CD8-positive, alpha-beta memory T cell (primary cell): ENCODE results near the gene RFFL. TPM values are rescaled to one million over a fixed set of nuclear protein-coding genes. Genes with fewer than 3 reads are reported as not detected.
"Not testable (repeated sequence)": the region's sequence is repeated elsewhere in the genome, so short reads cannot be mapped to it uniquely, and the experiment has no call there.

Experiments
- CTCF ChIA-PET: fragments of 350-600 bp; sonication (Branson Sonifier 250); formaldehyde crosslinking; loops from one replicate; lab custom pipeline; 2021; ENCODE audit warnings: antibody characterized with exemption; lab: Charles Lee
- POLR2A ChIA-PET: fragments of 350-600 bp; sonication (Branson Sonifier 250); formaldehyde crosslinking; loops from one replicate; lab custom pipeline; 2021; ENCODE audit warnings: antibody characterized with exemption; lab: Charles Lee
- DNase-seq, 5 donors: peaks; one replicate each; pipeline versions ENCODE4 v3.0.0 to v3.0.0-alpha.2; 2020 to 2022; ENCODE audit warnings: mixed read lengths in 1 of 5
- H3K27ac ChIP-seq: one replicate; pipeline ENCODE4 v1.7.0; 2013; ENCODE audit warnings: low read depth, mild to moderate bottlenecking, low read length, moderate library complexity
- H3K27me3 ChIP-seq: 2 replicates; pipeline ENCODE4 v1.7.0; 2013; ENCODE audit warnings: low read length, mild to moderate bottlenecking; ENCODE audit not compliant: insufficient read depth, poor library complexity, severe bottlenecking
- H3K36me3 ChIP-seq: 2 replicates; pipeline ENCODE4 v1.7.0; 2013; ENCODE audit warnings: mild to moderate bottlenecking, low read length, moderate library complexity; ENCODE audit not compliant: insufficient read depth
- H3K4me1 ChIP-seq: 2 replicates; pipeline ENCODE4 v1.7.0; 2013; ENCODE audit warnings: mild to moderate bottlenecking, low read length, moderate library complexity; ENCODE audit not compliant: insufficient read depth
- H3K4me3 ChIP-seq: 2 replicates; pipeline ENCODE4 v1.7.0; 2013; ENCODE audit warnings: mild to moderate bottlenecking, low read length
- H3K9me3 ChIP-seq: 2 replicates; pipeline ENCODE4 v1.7.0; 2013; ENCODE audit warnings: mild to moderate bottlenecking, low read length
- H3K27ac Mint-ChIP-seq, 8 donors: one replicate each; pipeline ENCODE4 v1.8.0; 2020 to 2021; ENCODE audit warnings: mixed read lengths in 8 of 8, mild to moderate bottlenecking in 6 of 8, inconsistent platforms in 3 of 8, moderate library complexity in 3 of 8
- H3K27me3 Mint-ChIP-seq, 2 donors: one replicate each; pipeline ENCODE4 v1.8.0; 2020 to 2021; ENCODE audit warnings: mixed read lengths in 2 of 2, mild to moderate bottlenecking in 1 of 2, moderate library complexity in 1 of 2
- H3K36me3 Mint-ChIP-seq, 3 donors: one replicate each; pipeline ENCODE4 v1.8.0; 2020 to 2021; ENCODE audit warnings: mixed read lengths in 3 of 3, inconsistent platforms in 1 of 3, mild to moderate bottlenecking in 1 of 3
- H3K4me1 Mint-ChIP-seq, 3 donors: one replicate each; pipeline ENCODE4 v1.8.0; 2020 to 2021; ENCODE audit warnings: mixed read lengths in 3 of 3, inconsistent platforms in 1 of 3, mild to moderate bottlenecking in 1 of 3
- H3K4me3 Mint-ChIP-seq, 7 donors: one replicate each; pipeline ENCODE4 v1.8.0; 2020 to 2021; ENCODE audit warnings: mixed read lengths in 7 of 7, mild to moderate bottlenecking in 6 of 7, moderate library complexity in 4 of 7, inconsistent platforms in 2 of 7
- H3K9me3 Mint-ChIP-seq, 5 donors: one replicate each; pipeline ENCODE4 v1.8.0; 2020 to 2022; ENCODE audit warnings: mixed read lengths in 5 of 5, mild to moderate bottlenecking in 3 of 5, moderate library complexity in 2 of 5, inconsistent platforms in 1 of 5
- polyA plus RNA-seq: library from polyadenylated mRNA; unstranded; fragments of 300-500 nt; fragmentation: Illumina TruSeq; gene quantifications from one replicate; pipeline ENCODE4 v1.2.3, GENCODE V29; 2021
- total RNA-seq, 2 experiments: library from RNA; stranded (reverse); gene quantifications; one replicate each; pipeline ENCODE4 v1.2.3, GENCODE V29; 2021

RFFL gene
- total and polyA plus RNA-seq, 3 experiments from 2014 or later: 30.2 to 43.6 (median 33.1) TPM

DNA sequence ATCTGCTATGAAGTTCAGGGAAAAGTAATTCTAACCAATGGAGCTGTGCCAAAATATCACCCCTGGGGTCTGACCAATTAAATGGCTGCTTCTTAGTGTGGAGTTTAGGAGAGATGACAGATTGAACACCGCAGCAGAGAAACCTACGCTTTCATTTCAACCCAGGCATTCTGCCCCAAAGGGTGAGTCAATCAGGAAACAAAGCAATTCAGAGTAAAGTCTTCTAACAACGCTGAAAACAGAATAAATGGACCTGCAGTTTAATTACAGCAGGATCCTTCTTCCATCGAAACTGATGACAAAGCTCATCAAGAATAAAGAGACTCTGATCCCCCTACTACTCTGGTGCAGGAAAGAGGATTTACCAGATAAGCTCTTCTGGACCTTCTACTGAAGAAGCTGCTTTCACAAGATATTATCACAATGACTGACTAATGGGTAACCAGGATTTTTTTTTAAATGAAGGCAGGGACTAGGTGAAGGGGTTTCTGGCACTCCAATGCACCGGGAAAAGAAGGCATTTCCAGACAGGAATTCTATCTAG lies 16.7 kb downstream of the RFFL start:
- Mint-ChIP-seq H3K36me3 (peaks cover 0 to 11% (median 4%) of the 10 kb centered on the region in 3 donors), H3K27ac (peak overlapping the region; percentile 92 to 99 (median 94)), H3K9me3 (no peaks in the 10 kb centered on the region), H3K4me1 (peaks cover 63 to 87% (median 76%) of the 10 kb centered on the region in 3 donors), H3K27me3 (no peaks in the 10 kb centered on the region), H3K4me3 (peak overlapping the region; percentile 64 to 92 (median 84))
- H3K4me1 ChIP-seq: peaks cover 87% of the 10 kb centered on the region
- peak overlapping the region; percentile 60 for H3K27ac ChIP-seq
- POLR2A ChIA-PET: interaction anchor here (0.6 to 2.5 kb wide), 6 partner anchors 17 to 66 kb away, joined by 3 to 10 read pairs (median 4); partner anchors contain the start of genes LIG3 and RFFL
- peak; percentile 17 to 77 (median 67) for DNase-seq
- no peaks in the 10 kb centered on the region for H3K36me3 ChIP-seq
- H3K9me3 ChIP-seq: no peaks in the 10 kb centered on the region
- CTCF ChIA-PET: interaction anchor here (0.8 to 3.3 kb wide), 5 partner anchors 12 to 700 kb away, joined by 3 to 17 read pairs (median 7); partner anchors contain the start of gene RFFL
- peak overlapping the region; percentile 57 for H3K4me3 ChIP-seq
- no peaks in the 10 kb centered on the region for H3K27me3 ChIP-seq

DNA sequence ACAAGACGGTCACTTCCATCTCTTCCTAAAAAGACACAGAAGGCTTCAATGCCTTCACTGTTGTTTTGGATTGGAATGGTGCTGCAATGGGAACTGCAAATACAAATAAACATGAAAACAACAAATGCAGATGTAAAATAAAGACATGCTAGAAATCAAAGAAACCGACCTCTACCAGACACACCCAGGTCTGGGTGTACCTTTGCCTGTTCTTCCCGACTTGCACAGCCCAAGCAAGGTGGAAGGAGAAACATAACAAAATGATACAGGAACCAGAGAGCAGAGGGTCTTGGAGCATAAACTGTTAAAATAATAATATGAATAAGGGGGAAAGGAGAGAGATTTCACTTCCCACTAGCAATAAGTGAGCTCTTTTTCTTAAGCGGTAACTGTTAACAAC lies 17.3 kb downstream of the RFFL start:
- no peak for DNase-seq
- Histone ChIP-seq H3K4me3 (peak overlapping the region; percentile 57), H3K27ac (peak overlapping the region; percentile 60), H3K4me1 (peaks cover 81% of the 10 kb centered on the region), H3K36me3 (no peaks in the 10 kb centered on the region), H3K27me3 (no peaks in the 10 kb centered on the region), H3K9me3 (no peaks in the 10 kb centered on the region)
- Mint-ChIP-seq H3K27ac (peak overlapping the region; percentile 92 to 99 (median 94)), H3K27me3 (no peaks in the 10 kb centered on the region), H3K4me1 (peaks cover 57 to 87% (median 76%) of the 10 kb centered on the region in 3 donors), H3K4me3 (peak overlapping the region; percentile 64 to 92 (median 84)), H3K36me3 (peaks cover 0 to 11% (median 4%) of the 10 kb centered on the region in 3 donors), H3K9me3 (no peaks in the 10 kb centered on the region)
- POLR2A ChIA-PET: interaction anchor here (1.2 to 2.5 kb wide), 5 partner anchors 18 to 65 kb away, joined by 3 to 10 read pairs (median 6); partner anchors contain the start of genes LIG3 and RFFL
- CTCF ChIA-PET: interaction anchor here (0.8 to 3.3 kb wide), 5 partner anchors 11 to 701 kb away, joined by 3 to 17 read pairs (median 7); partner anchors contain the start of gene RFFL

DNA sequence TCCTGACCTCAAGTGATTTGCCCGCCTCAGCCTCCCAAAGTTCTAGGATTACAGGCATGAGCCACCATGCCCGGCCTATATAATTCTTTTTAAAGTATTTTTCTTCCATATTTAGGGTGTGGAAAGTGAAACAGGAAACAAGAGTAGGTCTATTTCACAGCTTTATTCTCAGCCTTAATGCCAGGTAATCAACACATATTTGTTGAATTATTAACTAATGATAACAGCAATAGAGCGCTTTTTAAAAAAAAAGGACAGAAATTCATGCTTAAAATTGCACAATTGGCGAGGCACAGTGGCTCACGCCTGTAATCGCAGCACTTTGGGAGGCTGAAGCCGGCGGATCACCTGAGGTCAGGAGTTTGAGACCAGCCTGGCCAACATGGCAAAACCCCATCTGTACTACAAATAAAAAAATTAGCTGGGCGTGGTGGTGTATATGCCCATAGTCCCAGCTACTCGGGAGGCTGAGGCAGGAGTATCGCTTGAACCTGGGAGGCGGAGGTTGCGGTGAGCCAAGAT lies 18.0 kb downstream of the RFFL start:
- Histone ChIP-seq H3K4me1 (peaks cover 74% of the 10 kb centered on the region), H3K4me3 (peak overlapping the region; percentile 19)
- peak overlapping the region; percentile 92 to 99 (median 94) for H3K27ac Mint-ChIP-seq
- not testable (repeated sequence) for H3K27me3 Mint-ChIP-seq, H3K36me3 ChIP-seq, H3K9me3 ChIP-seq, H3K27me3 ChIP-seq, DNase-seq, H3K9me3 Mint-ChIP-seq, H3K27ac ChIP-seq
- peak overlapping the region; percentile 64 to 92 (median 84) for H3K4me3 Mint-ChIP-seq
- H3K4me1 Mint-ChIP-seq: peaks cover 56 to 88% (median 78%) of the 10 kb centered on the region in 3 donors
- peaks cover 0 to 12% (median 4%) of the 10 kb centered on the region in 3 donors for H3K36me3 Mint-ChIP-seq
- ChIA-PET POLR2A (interaction anchor here (0.6 to 2.5 kb wide), 2 partner anchors 18 to 42 kb away, joined by 3 to 10 read pairs; partner anchors contain the start of gene RFFL), CTCF (interaction anchor here (1.0 to 3.3 kb wide), 3 partner anchors 10 to 22 kb away, joined by 3 to 17 read pairs (median 7); partner anchors contain the start of gene RFFL)

- H3K4me3 ChIP-seq: no peak overlapping the region
- no peaks in the 10 kb centered on the region for H3K27me3 ChIP-seq
- no peaks in the 10 kb centered on the region for H3K36me3 ChIP-seq
- H3K27ac ChIP-seq: no peak overlapping the region
- peak overlapping the region; percentile 90 to 99 (median 94) for H3K27ac Mint-ChIP-seq
- no peaks in the 10 kb centered on the region for H3K9me3 Mint-ChIP-seq
- POLR2A ChIA-PET: no interaction called here
- H3K4me1 Mint-ChIP-seq: peaks cover 55 to 82% (median 74%) of the 10 kb centered on the region in 3 donors
- H3K27me3 Mint-ChIP-seq: no peaks in the 10 kb centered on the region
- H3K4me3 Mint-ChIP-seq: peak overlapping the region in 5 of 7 donors; percentile 6 to 49 (median 46)
- no peak for DNase-seq
- CTCF ChIA-PET: interaction anchor here (1.2 to 2.0 kb wide), 2 partner anchors 21 to 46 kb away, joined by 3 to 6 read pairs; no protein-coding TSS in a partner anchor
- H3K9me3 ChIP-seq: no peaks in the 10 kb centered on the region
- peaks cover 0 to 14% (median 5%) of the 10 kb centered on the region in 3 donors for H3K36me3 Mint-ChIP-seq
- H3K4me1 ChIP-seq: peaks cover 60% of the 10 kb centered on the region
Observed at GRCh38 chr17:35044181-35044580, 19.3 kb downstream of the RFFL start.

DNA sequence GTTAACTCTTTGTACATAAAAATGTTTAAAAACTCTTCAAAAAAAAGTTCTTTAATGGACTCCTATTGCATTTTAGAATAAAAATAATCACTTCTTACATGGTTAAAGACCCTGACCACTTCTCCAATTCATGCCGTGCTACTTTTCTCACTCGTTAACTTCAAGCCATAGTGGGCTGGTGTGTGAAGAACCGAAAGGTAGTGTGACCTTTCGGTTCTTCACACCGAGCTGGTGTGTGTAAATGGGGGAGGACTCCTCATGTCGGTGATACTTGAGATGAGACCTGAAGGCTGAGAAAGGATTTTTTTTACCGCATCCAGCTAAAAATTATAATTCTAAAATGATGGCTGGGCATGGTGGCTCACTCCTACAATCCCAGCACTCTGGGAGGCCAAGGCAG lies 22.1 kb downstream of the RFFL start:
- Histone ChIP-seq H3K4me3 (no peak overlapping the region), H3K36me3 (no peaks in the 10 kb centered on the region), H3K4me1 (peaks cover 40% of the 10 kb centered on the region), H3K27ac (no peak overlapping the region), H3K27me3 (no peaks in the 10 kb centered on the region), H3K9me3 (no peaks in the 10 kb centered on the region)
- Mint-ChIP-seq H3K9me3 (no peaks in the 10 kb centered on the region), H3K4me3 (peak overlapping the region in 2 of 7 donors; percentile 49 to 57), H3K36me3 (peaks cover 0 to 17% (median 6%) of the 10 kb centered on the region in 3 donors), H3K4me1 (peaks cover 39 to 80% (median 59%) of the 10 kb centered on the region in 3 donors), H3K27ac (peak overlapping the region in 6 of 8 donors; percentile 40 to 88 (median 67)), H3K27me3 (no peaks in the 10 kb centered on the region)
- ChIA-PET POLR2A (no interaction called here), CTCF (interaction anchor here (1.1 to 1.5 kb wide), 2 partner anchors 13 to 48 kb away, joined by 3 to 5 read pairs; no protein-coding TSS in a partner anchor)
- no peak for DNase-seq

GRCh38 chr17:35038453-35038852 lies 25.1 kb downstream of the RFFL start:
- Histone ChIP-seq H3K4me3 (no peak overlapping the region), H3K27me3 (no peaks in the 10 kb centered on the region), H3K4me1 (peaks cover 14% of the 10 kb centered on the region), H3K9me3 (no peaks in the 10 kb centered on the region), H3K27ac (no peak overlapping the region), H3K36me3 (no peaks in the 10 kb centered on the region)
- peaks cover 0 to 30% (median 9%) of the 10 kb centered on the region in 3 donors for H3K36me3 Mint-ChIP-seq
- H3K4me1 Mint-ChIP-seq: peaks cover 19 to 61% (median 33%) of the 10 kb centered on the region in 3 donors
- peak overlapping the region in 1 of 8 donors; percentile 1 for H3K27ac Mint-ChIP-seq
- no peak overlapping the region for H3K4me3 Mint-ChIP-seq
- H3K9me3 Mint-ChIP-seq: no peaks in the 10 kb centered on the region
- ChIA-PET CTCF (interaction anchor here (0.7 to 0.8 kb wide), 2 partner anchors 17 to 25 kb away, joined by 3 to 4 read pairs; partner anchors contain the start of gene RFFL), POLR2A (no interaction called here)
- DNase-seq: no peak
- H3K27me3 Mint-ChIP-seq: no peaks in the 10 kb centered on the region

DNA sequence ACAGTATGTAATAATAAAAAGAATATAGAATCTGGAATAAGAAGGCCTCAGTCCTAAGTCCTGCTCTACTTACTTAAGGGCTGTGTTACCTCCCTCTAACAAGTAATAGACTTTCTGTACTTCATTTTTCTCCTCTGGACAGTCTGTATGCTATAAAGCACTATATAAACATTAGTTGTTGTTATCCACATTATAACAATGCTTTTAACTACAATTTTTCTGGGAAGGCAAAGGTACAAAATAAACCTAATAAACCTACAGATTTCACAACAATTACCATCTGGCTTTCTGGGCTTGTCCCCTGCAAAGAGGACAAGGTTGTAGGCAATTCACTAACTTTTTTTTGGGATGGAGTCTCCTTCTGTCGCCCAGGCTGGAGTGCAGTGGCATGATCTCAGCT lies 32.7 kb downstream of the RFFL start:
- ChIA-PET POLR2A (no interaction called here), CTCF (no interaction called here)
- Mint-ChIP-seq H3K27ac (peak overlapping the region in 1 of 8 donors; percentile 38), H3K27me3 (no peaks in the 10 kb centered on the region), H3K9me3 (no peaks in the 10 kb centered on the region), H3K4me3 (no peak overlapping the region), H3K36me3 (peaks cover 4 to 41% (median 11%) of the 10 kb centered on the region in 3 donors), H3K4me1 (peaks cover 26 to 52% (median 34%) of the 10 kb centered on the region in 3 donors)
- Histone ChIP-seq H3K4me3 (no peak overlapping the region), H3K27ac (no peak overlapping the region), H3K36me3 (peaks cover 12% of the 10 kb centered on the region), H3K9me3 (no peaks in the 10 kb centered on the region), H3K4me1 (peaks cover 5% of the 10 kb centered on the region), H3K27me3 (no peaks in the 10 kb centered on the region)
- DNase-seq: no peak
